ENCODE measurements around the gene TTC7B. TPM values are rescaled to one million over a fixed set of nuclear protein-coding genes. Genes with fewer than 3 reads are reported as not detected.

Gene TTC7B
- total and polyA plus RNA-seq, 2 of the 13 experiments (the other 11 are each of a cell fraction or from before 2014, with no cell fraction given) = 1.3 to 3.2 TPM

DNA sequence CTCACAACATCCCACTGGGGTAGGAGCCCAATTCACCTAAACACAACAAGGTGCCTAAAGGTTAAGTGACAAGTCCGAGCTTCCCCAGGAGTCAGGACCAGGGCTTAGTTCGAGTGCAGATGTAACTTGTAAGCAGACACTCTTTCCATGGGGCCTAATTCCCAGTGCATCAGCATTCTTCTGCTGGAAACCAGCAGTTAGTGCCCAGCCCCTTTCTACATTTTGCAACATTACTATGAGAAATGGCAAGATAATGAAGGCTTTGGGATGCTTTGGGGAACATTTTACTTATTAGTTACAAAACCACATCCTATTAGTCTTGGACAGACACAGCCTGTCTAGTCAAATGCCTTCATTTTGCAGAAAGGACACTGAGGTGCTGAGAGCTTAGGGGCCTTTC is 239.6 kb downstream of the TTC7B start:
- FAIRE-seq = no peak
- Histone ChIP-seq H3K9ac (ENCODE audit: insufficient read depth, low read depth, low read length) (no peak overlapping the region), H2AFZ (ENCODE audit: low read length) (no peak overlapping the region), H4K20me1 (ENCODE audit: insufficient read depth, low read length) (no peaks in the 10 kb centered on the region), H3K79me2 (ENCODE audit: insufficient read depth, low read length) (no peaks in the 10 kb centered on the region), H3K4me3 (replicated peaks in 1 of 3; ENCODE audit: insufficient read depth in 1 of 3, low read depth in 2 of 3, low read length in 3 of 3) (no peak overlapping the region), H3K4me2 (ENCODE audit: low read depth, low read length) (no peak overlapping the region), H3K27ac (ENCODE audit: extremely low read length, insufficient read depth, low read length) (no peak overlapping the region), H3K4me1 (ENCODE audit: insufficient read depth, low read length) (no peaks in the 10 kb centered on the region), H3K9me3 (ENCODE audit: low read length) (no peaks in the 10 kb centered on the region), H3K27me3 (ENCODE audit: control insufficient read depth in 1 of 2, insufficient read depth in 2 of 2, low read length in 2 of 2) (no peaks in the 10 kb centered on the region; a peak in 1 of 5 replicates), H3K36me3 (replicated peaks in 1 of 2; ENCODE audit: control insufficient read depth in 1 of 2, insufficient read depth in 2 of 2, low read length in 2 of 2) (no peaks in the 10 kb centered on the region)
- POLR2A ChIA-PET = no interaction called here
- TF ChIP-seq ZNF775 (CRISPR knock-in tag; IDR thresholded peaks at IDR 0.05; ENCODE audit: borderline replicate concordance) = no peak
- no peak for TF ChIP-seq TOE1 (CRISPR knock-in tag; IDR thresholded peaks at IDR 0.05)
- TF ChIP-seq, protein P1, sequence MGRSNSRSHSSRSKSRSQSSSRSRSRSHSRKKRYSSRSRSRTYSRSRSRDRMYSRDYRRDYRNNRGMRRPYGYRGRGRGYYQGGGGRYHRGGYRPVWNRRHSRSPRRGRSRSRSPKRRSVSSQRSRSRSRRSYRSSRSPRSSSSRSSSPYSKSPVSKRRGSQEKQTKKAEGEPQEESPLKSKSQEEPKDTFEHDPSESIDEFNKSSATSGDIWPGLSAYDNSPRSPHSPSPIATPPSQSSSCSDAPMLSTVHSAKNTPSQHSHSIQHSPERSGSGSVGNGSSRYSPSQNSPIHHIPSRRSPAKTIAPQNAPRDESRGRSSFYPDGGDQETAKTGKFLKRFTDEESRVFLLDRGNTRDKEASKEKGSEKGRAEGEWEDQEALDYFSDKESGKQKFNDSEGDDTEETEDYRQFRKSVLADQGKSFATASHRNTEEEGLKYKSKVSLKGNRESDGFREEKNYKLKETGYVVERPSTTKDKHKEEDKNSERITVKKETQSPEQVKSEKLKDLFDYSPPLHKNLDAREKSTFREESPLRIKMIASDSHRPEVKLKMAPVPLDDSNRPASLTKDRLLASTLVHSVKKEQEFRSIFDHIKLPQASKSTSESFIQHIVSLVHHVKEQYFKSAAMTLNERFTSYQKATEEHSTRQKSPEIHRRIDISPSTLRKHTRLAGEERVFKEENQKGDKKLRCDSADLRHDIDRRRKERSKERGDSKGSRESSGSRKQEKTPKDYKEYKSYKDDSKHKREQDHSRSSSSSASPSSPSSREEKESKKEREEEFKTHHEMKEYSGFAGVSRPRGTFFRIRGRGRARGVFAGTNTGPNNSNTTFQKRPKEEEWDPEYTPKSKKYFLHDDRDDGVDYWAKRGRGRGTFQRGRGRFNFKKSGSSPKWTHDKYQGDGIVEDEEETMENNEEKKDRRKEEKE (IDR thresholded peaks at IDR 0.05) = no peak
- no peak for TF ChIP-seq ZNF34 (CRISPR knock-in tag; IDR thresholded peaks at IDR 0.05; ENCODE audit: borderline replicate concordance)
- TF ChIP-seq, protein P2, sequence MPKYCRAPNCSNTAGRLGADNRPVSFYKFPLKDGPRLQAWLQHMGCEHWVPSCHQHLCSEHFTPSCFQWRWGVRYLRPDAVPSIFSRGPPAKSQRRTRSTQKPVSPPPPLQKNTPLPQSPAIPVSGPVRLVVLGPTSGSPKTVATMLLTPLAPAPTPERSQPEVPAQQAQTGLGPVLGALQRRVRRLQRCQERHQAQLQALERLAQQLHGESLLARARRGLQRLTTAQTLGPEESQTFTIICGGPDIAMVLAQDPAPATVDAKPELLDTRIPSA (CRISPR knock-in tag; IDR thresholded peaks at IDR 0.05; ENCODE audit: borderline replicate concordance) = no peak
- no peak for TF ChIP-seq ZFP90 (CRISPR knock-in tag; IDR thresholded peaks at IDR 0.05; ENCODE audit: borderline replicate concordance)
- TF ChIP-seq ZNF331 (CRISPR knock-in tag; IDR thresholded peaks at IDR 0.05) = no peak
- no peak for TF ChIP-seq HCFC1 (IDR thresholded peaks at IDR 0.05; ENCODE audit: low read depth, low read length)
- no peak for TF ChIP-seq NCOA1 (CRISPR knock-in tag; IDR thresholded peaks at IDR 0.05)
- in situ Hi-C loops (cut with HindIII; ENCODE audit: extremely low pct_ligation_motif_present, low pct_unique_long_range_greater_than_20kb) = no loop called here
- CTCF ChIA-PET (ENCODE audit: low intra/inter-chr PET ratio, low total read pairs) = no interaction called here
- BruUV-seq (replicated peaks) = no TSS peak
- WGBS (ENCODE audit: low lambda C conversion rate) = 47% methylated on average over 2 of the region's 2 CpGs
- DNase-seq (ENCODE audit: low spot score) = no peak
- no peak for ATAC-seq
- intact Hi-C loops (cut with micrococcal nuclease; ENCODE audit: unreplicated experiment) = no loop called here
